Mammary epithelial cell (primary cell): ENCODE data around the gene USH1C.

Source experiments
- EZH2 ChIP-seq: IDR thresholded peaks from 2 replicates; pipeline ENCODE4 v1.6.1; 2012; ENCODE audit warnings: low read length, inconsistent platforms, borderline replicate concordance
- TF ChIP-seq, protein P1 (sequence below), 2 donors: IDR thresholded peaks in 1 of 2; conservative IDR thresholded peaks in 1 of 2; 2 replicates each; pipeline ENCODE4 v1.5.1; 2011 to 2012; ENCODE audit warnings: inconsistent platforms in 2 of 2, low read length in 2 of 2, mild to moderate bottlenecking in 2 of 2, control low read depth in 1 of 2, low read depth in 1 of 2; ENCODE audit not compliant: insufficient read depth in 1 of 2; ENCODE audit errors: extremely low read depth in 1 of 2

DNA sequence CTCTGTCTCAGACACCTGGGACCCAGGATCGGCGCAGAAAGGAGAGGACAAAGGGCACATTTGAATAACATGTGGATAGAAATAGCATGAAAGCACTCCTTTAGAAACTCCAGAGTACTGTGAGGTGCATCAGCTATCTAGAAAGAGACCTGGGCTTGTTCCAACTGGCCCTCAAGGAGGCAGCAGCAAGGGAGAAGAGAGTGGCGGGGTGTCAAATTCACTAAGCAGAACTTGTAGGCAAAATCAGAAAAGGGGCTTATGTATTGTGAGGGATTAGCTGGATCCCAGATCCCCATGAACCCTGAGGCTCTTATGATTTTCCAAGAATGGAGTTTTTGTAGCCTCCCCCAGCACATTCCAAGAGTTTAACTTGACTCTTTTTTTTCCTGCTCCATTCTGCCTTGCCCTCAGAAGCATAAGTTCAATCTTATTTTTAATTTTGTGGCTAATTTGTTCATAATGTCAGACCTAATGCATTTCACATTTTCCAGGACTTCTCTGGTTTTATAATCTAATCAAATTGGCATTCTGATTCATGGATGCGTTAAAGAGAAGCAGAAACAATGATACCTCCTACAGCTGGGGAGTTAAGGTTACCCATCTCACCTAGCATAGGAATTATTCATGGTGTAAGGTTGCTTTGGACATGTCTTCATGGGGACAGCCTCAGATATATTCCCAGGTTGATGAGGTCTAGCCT lies 33.6 kb downstream of the USH1C start:
- TF ChIP-seq, protein P1, sequence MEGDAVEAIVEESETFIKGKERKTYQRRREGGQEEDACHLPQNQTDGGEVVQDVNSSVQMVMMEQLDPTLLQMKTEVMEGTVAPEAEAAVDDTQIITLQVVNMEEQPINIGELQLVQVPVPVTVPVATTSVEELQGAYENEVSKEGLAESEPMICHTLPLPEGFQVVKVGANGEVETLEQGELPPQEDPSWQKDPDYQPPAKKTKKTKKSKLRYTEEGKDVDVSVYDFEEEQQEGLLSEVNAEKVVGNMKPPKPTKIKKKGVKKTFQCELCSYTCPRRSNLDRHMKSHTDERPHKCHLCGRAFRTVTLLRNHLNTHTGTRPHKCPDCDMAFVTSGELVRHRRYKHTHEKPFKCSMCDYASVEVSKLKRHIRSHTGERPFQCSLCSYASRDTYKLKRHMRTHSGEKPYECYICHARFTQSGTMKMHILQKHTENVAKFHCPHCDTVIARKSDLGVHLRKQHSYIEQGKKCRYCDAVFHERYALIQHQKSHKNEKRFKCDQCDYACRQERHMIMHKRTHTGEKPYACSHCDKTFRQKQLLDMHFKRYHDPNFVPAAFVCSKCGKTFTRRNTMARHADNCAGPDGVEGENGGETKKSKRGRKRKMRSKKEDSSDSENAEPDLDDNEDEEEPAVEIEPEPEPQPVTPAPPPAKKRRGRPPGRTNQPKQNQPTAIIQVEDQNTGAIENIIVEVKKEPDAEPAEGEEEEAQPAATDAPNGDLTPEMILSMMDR (conservative IDR thresholded peaks at IDR 0.05 in 1 of 2, IDR thresholded peaks at IDR 0.05 in 1 of 2; ENCODE audit: extremely low read depth in 1 of 2, insufficient read depth in 1 of 2, low read depth in 1 of 2, low read length in 2 of 2), result no peak
- no peak for TF ChIP-seq EZH2
